Bone marrow (tissue), 2 donors: ENCODE data around the gene IPO13.

Source experiments
- DNase-seq, 2 donors: peaks; one replicate each; lab custom pipeline; 2025; lab: John Stamatoyannopoulos, UW

The IPO13 gene

GRCh38 chr1:43946236-43947060 lies at the start of gene IPO13:
TSS of gene IPO13 (plus strand) at chr1:43946950. CDS start at chr1:43947601, 651 bp downstream.
- peak; percentile 90 to 95 for DNase-seq

- no peak for DNase-seq
Observed at GRCh38 chr1:43898981-43899380, 47.8 kb upstream of the IPO13 start.

- no peak for DNase-seq
Observed at GRCh38 chr1:43900386-43900785, 46.4 kb upstream of the IPO13 start.

DNA sequence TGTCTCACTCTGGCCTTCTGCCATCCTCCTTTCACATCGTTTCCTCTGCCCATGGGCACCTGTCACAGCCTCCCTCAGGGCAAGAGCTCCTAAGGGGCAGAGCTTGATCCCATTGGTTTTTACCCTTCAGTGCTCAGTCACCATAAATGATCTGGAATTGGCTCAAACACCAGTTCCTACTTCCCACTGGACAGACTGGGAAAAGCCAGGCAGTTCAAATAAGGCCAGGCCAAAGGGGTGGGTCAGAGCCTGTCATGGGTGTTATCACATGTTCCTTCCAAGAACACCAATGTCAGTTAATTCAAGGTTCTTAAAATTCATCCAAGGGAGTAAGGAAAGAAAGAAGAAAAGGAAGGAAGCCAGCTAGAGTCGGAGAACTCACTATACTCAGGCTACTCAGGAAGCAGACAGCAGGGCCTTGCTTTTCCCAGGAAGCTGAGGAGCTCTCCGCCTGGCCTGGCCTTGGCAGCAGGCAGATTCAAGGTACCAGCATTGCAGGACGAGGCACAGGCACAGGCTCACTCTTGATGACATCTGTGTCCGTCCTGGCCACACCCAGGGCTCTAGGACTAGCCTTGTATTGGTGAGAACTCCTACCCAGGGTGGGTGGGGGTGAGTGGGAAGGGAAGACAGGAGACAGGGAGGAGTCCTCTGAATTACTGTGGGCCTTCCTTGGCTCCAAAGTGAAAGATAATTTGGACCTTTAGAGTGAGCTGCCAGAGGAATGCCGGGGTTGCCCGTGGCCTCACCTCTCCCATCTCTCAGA lies 45.4 kb upstream of the IPO13 start:
- DNase-seq: no peak

DNA sequence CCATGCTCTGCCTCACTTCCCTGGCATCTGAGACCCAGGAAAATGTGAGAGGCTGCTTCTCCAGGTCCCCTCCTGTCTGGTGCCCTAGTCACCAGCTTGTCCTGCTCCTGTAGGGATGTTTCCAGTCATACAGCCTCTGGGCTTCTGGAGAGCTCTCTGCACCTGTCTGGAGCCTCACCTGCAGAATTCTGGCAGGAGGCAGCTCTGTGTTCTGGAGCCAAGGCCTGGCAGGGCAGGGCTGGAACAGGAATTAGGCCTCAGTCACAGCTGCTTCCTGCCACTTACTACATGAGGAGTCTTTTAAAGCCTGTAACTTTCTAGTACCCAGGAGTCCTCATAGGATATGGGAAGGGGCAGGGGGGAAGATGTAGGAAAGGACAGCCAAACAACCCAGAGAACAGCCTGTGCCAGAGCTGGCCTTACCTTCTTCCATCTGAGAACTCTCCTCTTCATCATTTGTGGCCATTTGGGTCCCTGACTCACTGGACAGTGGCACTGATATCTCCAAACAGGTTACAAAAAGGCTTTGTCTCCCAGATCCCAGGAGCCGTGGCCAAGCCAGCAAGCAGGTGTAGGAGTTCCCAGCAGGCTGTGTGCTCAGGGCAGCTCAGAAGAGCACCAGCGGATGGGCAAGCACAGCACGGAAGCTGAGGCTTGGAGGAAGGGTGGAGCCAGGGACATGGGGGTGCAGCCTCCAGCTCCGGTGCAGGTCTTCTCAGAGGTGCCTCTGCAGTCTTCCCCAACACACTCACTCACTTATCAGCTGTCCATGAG lies 44.5 kb upstream of the IPO13 start:
- no peak for DNase-seq

GRCh38 chr1:43904660-43905551 lies 41.8 kb upstream of the IPO13 start:
- DNase-seq: no peak

DNA sequence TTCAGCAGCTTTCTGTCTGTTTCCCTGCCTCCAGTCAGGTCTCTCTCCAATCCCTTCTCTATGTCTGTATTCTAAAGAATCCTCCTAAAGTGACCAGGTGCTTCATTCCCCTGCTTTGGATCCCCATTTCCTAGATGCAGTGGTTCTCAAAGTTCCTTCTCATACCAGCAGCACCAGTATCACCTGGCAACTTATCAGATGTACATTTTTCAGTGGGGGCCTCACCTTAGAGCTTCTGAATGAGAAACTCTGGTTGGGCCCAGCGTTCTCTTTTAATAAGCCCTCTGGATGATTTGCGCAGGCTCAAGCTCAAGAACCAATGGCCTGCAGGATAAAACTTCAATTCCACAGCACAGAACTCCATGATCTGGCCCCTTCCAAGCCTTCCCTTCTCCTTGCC lies 38.5 kb upstream of the IPO13 start:
- DNase-seq: no peak

DNA sequence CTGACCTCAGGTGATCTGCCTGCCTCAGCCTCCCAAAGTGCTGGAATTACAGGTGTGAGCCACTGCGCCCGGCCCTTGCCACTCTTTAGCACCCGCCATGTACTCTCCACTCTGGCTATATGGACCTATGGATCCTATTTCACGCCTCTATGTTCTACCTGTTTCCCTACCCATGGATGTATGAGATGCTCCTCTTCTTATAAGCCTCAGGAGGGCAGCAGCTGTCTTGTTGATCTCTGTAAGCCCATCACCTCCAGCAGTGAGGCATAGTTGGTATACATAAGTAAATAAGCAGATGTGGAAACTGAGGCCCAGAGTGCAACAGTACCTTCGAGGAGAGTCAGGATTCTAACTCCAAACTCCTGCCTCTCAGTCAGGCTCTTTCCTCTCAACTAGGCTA lies 37.9 kb upstream of the IPO13 start:
- DNase-seq: no peak

DNA sequence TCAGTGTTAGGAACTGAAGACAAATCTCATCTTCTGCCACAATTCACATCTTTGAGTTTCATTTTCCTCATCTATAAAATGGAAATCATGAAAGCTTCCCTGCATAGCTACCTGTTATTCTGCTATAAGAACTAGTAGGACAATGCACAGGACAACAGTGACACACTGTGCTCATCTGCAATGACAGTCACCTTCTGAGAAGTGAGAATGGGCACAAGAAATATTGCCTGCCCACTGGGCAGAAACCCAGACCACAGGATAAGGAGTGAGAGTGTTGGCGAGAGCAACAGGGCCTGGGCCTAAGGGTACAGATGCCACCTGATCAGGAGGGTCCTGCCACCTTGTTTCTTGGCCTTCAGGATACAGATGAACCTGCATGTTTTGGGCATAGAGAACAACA lies 36.4 kb upstream of the IPO13 start:
- no peak for DNase-seq

DNA sequence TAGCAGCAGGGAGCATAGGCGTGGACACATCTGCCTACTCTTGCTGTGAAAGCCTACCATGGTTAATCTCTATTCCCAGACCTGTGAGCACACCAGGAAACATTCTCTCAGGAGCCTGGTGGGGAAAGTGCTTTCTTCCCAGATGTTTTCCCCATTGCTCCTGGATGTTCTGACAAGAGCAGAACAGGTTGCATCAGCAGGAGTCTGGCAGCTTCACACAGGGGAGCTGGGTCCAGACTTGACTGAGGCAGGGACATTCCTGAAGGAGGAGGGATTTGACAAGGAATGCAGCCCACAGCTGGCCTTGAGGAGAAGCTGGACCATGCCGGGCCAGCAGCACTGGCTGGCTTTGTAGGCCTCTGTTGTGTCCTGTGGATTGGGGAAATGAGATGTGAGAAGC lies 34.1 kb upstream of the IPO13 start:
- no peak for DNase-seq

- no peak for DNase-seq
Observed at GRCh38 chr1:43913051-43913501, 33.7 kb upstream of the IPO13 start.

DNA sequence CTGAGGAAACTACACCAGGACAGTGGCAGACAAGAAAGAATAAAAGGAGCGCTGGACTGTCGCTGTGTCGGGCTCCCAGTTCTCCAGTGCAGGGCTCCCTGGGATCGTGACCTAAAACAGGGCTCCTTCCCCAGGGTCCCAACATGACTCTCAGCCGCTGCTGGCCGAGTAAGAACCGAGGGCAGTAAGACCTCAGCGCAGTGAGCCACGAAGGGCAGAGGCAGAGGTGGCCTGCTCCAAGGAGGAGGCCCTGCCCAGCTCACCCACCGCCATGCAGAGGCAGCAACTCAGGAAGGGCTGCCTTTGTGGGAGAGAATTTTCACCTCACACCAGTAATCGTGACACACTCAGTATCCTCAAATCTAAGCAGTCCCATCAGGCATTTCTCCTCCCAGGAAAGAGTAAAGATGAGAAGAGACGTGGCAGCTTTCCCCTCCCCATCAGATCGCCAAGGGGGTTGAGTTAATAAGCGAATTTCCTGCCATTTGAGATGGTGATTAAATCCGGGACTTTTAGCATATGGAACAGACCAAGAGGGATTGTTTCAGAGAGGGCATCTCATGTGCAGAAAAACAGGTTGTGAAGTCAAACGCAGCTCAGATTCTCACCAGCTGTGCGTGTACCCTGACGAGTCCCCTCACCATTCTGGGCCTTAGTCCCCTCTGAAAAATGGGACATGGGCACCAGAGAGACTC lies 32.9 kb upstream of the IPO13 start:
- DNase-seq: no peak

GRCh38 chr1:43914576-43915525 lies 31.9 kb upstream of the IPO13 start:
- DNase-seq: no peak

DNA sequence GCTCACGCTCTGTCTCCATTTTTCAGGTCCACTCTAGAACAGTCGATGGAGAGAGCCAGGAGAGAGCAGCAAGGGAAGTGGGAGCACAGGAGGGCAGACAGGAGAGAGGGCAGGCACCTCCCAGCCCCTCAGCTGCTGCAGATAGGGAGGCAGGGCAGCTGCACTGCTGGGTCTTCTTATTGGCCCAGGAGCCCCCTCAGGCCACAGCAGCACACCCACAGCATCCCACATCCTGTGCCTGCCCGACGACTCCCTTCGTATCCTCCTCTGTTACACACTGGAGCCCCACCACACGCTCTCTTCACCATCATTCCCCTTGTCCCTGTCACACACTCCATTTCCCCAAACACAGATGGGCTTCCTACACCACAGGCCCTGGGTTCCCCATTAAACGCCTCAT lies 26.8 kb upstream of the IPO13 start:
- no peak for DNase-seq

- DNase-seq: no peak
Observed at GRCh38 chr1:43921022-43921421, 25.7 kb upstream of the IPO13 start.

GRCh38 chr1:43924516-43924915 lies 22.2 kb upstream of the IPO13 start:
- no peak for DNase-seq

DNA sequence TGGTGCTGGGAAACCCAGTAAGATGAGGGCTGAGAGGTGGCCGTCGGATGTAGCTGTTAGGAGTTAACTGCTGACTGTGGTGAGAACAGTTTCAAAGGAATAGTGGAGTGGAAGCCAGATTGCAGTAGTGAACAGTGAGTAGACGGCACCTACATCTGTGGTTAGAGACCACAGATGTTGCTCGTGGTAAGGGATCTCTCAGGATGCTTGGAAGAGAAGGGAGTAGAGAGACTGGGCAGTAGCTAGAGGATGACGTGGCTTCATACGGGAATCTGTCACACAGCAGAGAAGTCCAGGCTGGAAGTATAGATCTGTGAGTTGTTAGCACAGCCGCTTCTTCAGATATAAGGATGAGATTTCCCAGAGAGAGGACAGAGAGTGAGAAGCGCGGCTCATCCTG lies 20.9 kb upstream of the IPO13 start:
- DNase-seq: no peak

DNA sequence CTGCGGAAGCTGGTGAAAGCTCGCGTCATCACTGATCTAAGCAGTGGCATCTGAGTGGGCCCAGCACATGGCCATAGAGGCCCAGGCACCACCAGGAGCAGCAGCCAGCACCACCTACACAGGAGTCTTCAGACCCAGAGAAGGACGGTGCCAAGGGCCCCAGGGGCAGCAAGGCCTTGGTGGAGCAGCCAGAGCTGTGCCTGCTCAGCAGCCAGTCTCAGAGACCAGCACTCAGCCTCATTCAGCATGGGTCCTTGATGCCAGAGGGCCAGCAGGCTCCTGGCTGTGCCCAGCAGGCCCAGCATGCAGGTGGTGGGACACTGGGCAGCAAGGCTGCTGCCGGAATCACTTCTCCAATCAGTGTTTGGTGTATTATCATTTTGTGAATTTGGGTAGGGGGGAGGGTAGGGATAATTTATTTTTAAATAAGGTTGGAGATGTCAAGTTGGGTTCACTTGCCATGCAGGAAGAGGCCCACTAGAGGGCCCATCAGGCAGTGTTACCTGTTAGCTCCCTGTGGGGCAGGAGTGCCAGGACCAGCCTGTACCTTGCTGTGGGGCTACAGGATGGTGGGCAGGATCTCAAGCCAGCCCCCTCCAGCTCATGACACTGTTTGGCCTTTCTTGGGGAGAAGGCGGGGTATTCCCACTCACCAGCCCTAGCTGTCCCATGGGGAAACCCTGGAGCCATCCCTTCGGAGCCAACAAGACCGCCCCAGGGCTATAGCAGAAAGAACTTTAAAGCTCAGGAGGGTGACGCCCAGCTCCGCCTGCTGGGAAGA lies 16.4 kb upstream of the IPO13 start:
- DNase-seq: no peak

- DNase-seq: no peak
Observed at GRCh38 chr1:43930949-43931275, 15.8 kb upstream of the IPO13 start.
